IMR-90 (cell line): ENCODE results near the gene SLF2. TPM values are rescaled to one million over a fixed set of nuclear protein-coding genes. Genes with fewer than 3 reads are reported as not detected.

Experiments
- ATAC-seq: fragments of 200-7000 bp; cut with Tn5 transposase; 2 replicates; pipeline ENCODE4 v1.9.1; 2020; ENCODE audit warnings: low read depth, mild to moderate bottlenecking, moderate library complexity
- BruUV-seq: library from RNA; stranded (reverse); fragments of 400-500 nt; replicated peaks from 2 replicates; lab custom pipeline; 2021; lab: Mats Ljungman, UMichigan
- CTCF ChIA-PET: fragments of 300-600 bp; formaldehyde crosslinking; extraction: SDS; loops from one replicate; lab custom pipeline; 2021; ENCODE audit warnings: antibody characterized with exemption; lab: Yijun Ruan, JAX
- POLR2A ChIA-PET: fragments of 300-600 bp; sonication (Branson Sonifier 250); formaldehyde crosslinking; loops from one replicate; lab custom pipeline; 2022; ENCODE audit warnings: antibody characterized with exemption; ENCODE audit not compliant: unreplicated experiment; lab: Charles Lee
- DNase-seq: peaks from one replicate; pipeline ENCODE4 v3.0.0; 2013
- H2AFZ ChIP-seq: replicated peaks from 2 replicates; pipeline ENCODE3; 2013; ENCODE audit warnings: low read length, mild to moderate bottlenecking; ENCODE audit not compliant: poor library complexity
- H2AK5ac ChIP-seq: 2 replicates; pipeline ENCODE4 v1.6.1; 2013; ENCODE audit warnings: low read depth, low read length, inconsistent platforms
- H2AK9ac ChIP-seq: replicated peaks from 2 replicates; pipeline ENCODE3; 2013; ENCODE audit warnings: mild to moderate bottlenecking, low read depth, low read length, moderate library complexity; ENCODE audit not compliant: poor library complexity
- H2BK120ac ChIP-seq: 2 replicates; pipeline ENCODE4 v1.6.1; 2013; ENCODE audit warnings: low read depth, low read length, inconsistent platforms
- H2BK15ac ChIP-seq: 3 replicates; pipeline ENCODE4 v1.6.1; 2013; ENCODE audit warnings: low read depth, low read length, inconsistent platforms
- H2BK20ac ChIP-seq: 2 replicates; pipeline ENCODE4 v1.6.1; 2013; ENCODE audit warnings: low read depth, mild to moderate bottlenecking, inconsistent platforms, low read length, moderate library complexity
- H2BK5ac ChIP-seq: 2 replicates; pipeline ENCODE4 v1.6.1; 2013; ENCODE audit warnings: mild to moderate bottlenecking, low read depth, low read length, inconsistent platforms; ENCODE audit not compliant: poor library complexity, severe bottlenecking
- H3K14ac ChIP-seq: replicated peaks from 2 replicates; pipeline ENCODE4 v1.6.1; 2013; ENCODE audit warnings: low read depth, low read length, inconsistent platforms
- H3K18ac ChIP-seq: 2 replicates; pipeline ENCODE4 v1.6.1; 2013; ENCODE audit warnings: low read depth, low read length, control low read depth
- H3K23ac ChIP-seq: 2 replicates; pipeline ENCODE4 v1.6.1; 2013; ENCODE audit warnings: low read depth, low read length, inconsistent platforms
- H3K27ac ChIP-seq: 2 replicates; pipeline ENCODE4 v1.5.1; 2013; ENCODE audit warnings: mild to moderate bottlenecking, control low read depth, low read length; ENCODE audit not compliant: insufficient read depth
- H3K27me3 ChIP-seq: 2 replicates; pipeline ENCODE4 v1.6.1; 2013; ENCODE audit warnings: low read length; ENCODE audit not compliant: control insufficient read depth, insufficient read depth
- H3K36me3 ChIP-seq: 2 replicates; pipeline ENCODE4 v1.6.1; 2013; ENCODE audit warnings: low read length, mixed read lengths; ENCODE audit not compliant: control insufficient read depth, insufficient read depth
- H3K4ac ChIP-seq: 2 replicates; pipeline ENCODE4 v1.6.1; 2013; ENCODE audit warnings: low read depth, low read length, inconsistent platforms
- H3K4me1 ChIP-seq: 2 replicates; pipeline ENCODE4 v1.6.1; 2013; ENCODE audit warnings: low read length, mixed read lengths; ENCODE audit not compliant: control insufficient read depth, insufficient read depth
- H3K4me2 ChIP-seq: 2 replicates; pipeline ENCODE4 v1.6.1; 2013; ENCODE audit warnings: low read depth, mild to moderate bottlenecking, control low read depth, low read length, moderate library complexity
- H3K4me3 ChIP-seq: 2 replicates; pipeline ENCODE4 v1.5.1; 2013; ENCODE audit warnings: low read depth, mild to moderate bottlenecking, control low read depth, low read length, moderate library complexity; ENCODE audit not compliant: insufficient read depth
- H3K56ac ChIP-seq: 2 replicates; pipeline ENCODE4 v1.6.1; 2013; ENCODE audit warnings: low read length, inconsistent platforms; ENCODE audit not compliant: insufficient read depth; ENCODE audit errors: extremely low read depth
- H3K79me1 ChIP-seq, 2 experiments: 2 replicates each; pipeline ENCODE4 v1.6.1; 2013; ENCODE audit warnings: low read length in 2 of 2, inconsistent platforms in 1 of 2, low read depth in 1 of 2
- H3K9ac ChIP-seq: 2 replicates; pipeline ENCODE4 v1.6.1; 2013; ENCODE audit warnings: low read depth, low read length, control low read depth
- H3K9me1 ChIP-seq: 2 replicates; pipeline ENCODE4 v1.6.1; 2013; ENCODE audit warnings: low read length, inconsistent platforms; ENCODE audit not compliant: insufficient read depth
- H3K9me3 ChIP-seq: 2 replicates; pipeline ENCODE4 v1.6.1; 2013; ENCODE audit warnings: low read length; ENCODE audit not compliant: control insufficient read depth, insufficient read depth
- H4K20me1 ChIP-seq: 2 replicates; pipeline ENCODE4 v1.6.1; 2013; ENCODE audit warnings: low read length, inconsistent platforms; ENCODE audit not compliant: insufficient read depth
- H4K5ac ChIP-seq: 2 replicates; pipeline ENCODE4 v1.6.1; 2013; ENCODE audit warnings: mild to moderate bottlenecking, low read depth, low read length, control low read depth
- H4K8ac ChIP-seq, 2 experiments: 2 replicates each; pipeline ENCODE4 v1.6.1; 2013; ENCODE audit warnings: low read depth in 2 of 2, low read length in 2 of 2, control low read depth in 1 of 2, inconsistent platforms in 1 of 2
- H4K91ac ChIP-seq: 2 replicates; pipeline ENCODE4 v1.6.1; 2013; ENCODE audit warnings: low read depth, low read length, inconsistent platforms; ENCODE audit not compliant: insufficient read depth
- CHD1 ChIP-seq: IDR thresholded peaks from 2 replicates; pipeline ENCODE4 v1.6.1; 2012; ENCODE audit warnings: low read depth, low read length, improper control_type of control experiment
- CTCF ChIP-seq: conservative IDR thresholded peaks from 2 replicates; pipeline ENCODE4 v1.5.1; 2012; ENCODE audit warnings: mild to moderate bottlenecking, low read depth, low read length, improper control_type of control experiment
- ELK1 ChIP-seq: fragments of 150-350 bp; IDR thresholded peaks from 2 replicates; pipeline ENCODE4 v1.6.1; 2016; ENCODE audit warnings: low read depth, mild to moderate bottlenecking, low read length, moderate library complexity, borderline replicate concordance
- MAZ ChIP-seq: IDR thresholded peaks from 2 replicates; pipeline ENCODE4 v1.6.1; 2012; ENCODE audit warnings: low read depth, mild to moderate bottlenecking, low read length, improper control_type of control experiment, moderate library complexity, borderline replicate concordance
- NFE2L2 ChIP-seq: fragments of 150-350 bp; IDR thresholded peaks from 2 replicates; pipeline ENCODE4 v1.6.1; 2016; ENCODE audit warnings: low read depth, mild to moderate bottlenecking, low read length
- RAD21 ChIP-seq: IDR thresholded peaks from 2 replicates; pipeline ENCODE4 v1.6.1; 2012; ENCODE audit warnings: low read length, improper control_type of control experiment
- RCOR1 ChIP-seq: IDR thresholded peaks from 2 replicates; pipeline ENCODE4 v1.6.1; 2012; ENCODE audit warnings: mild to moderate bottlenecking, low read length, improper control_type of control experiment; ENCODE audit not compliant: insufficient replicate concordance
- SMC3 ChIP-seq: fragments of 150-350 bp; IDR thresholded peaks from 2 replicates; pipeline ENCODE4 v1.6.1; 2016; ENCODE audit warnings: low read depth, mild to moderate bottlenecking, antibody characterized with exemption, low read length, moderate library complexity
- WGBS, 2 experiments: methylation state at CpG; one replicate each; pipeline versions ENCODE4 v1.1.5 to v1.1.7; 2013; ENCODE audit warnings: missing lambda C conversion rate in 2 of 2; ENCODE audit not compliant: insufficient read length in 1 of 2; ENCODE audit errors: extremely low coverage in 2 of 2; 5-methylcytosine and 5-hydroxymethylcytosine counted together
- dilution Hi-C: fragments of 300-500 bp; cut with HindIII; formaldehyde crosslinking; loops from one replicate; pipeline ENCODE4 v1.14.3; 2018; ENCODE audit warnings: low sequenced_read_pairs; ENCODE audit not compliant: unreplicated experiment
- in situ Hi-C: fragments of 300-500 bp; cut with MboI; formaldehyde crosslinking; loops from 3 replicates; pipeline ENCODE4 v1.14.3; 2019; ENCODE audit warnings: low sequenced_read_pairs, inconsistent platforms, mixed read lengths
- intact Hi-C: fragments of 100-400 bp; cut with micrococcal nuclease; formaldehyde crosslinking; loops from 2 replicates; pipeline ENCODE4 v1.10.0; 2022
- polyA plus RNA-seq, 3 experiments: library from polyadenylated mRNA; depleted of rRNA; stranded (reverse); fragments of >200 nt; gene quantifications; 2 replicates each; pipeline ENCODE4 v1.2.3, GENCODE V29; 2012; ENCODE audit warnings: low replicate concordance in 1 of 3
- total RNA-seq: library from RNA; depleted of rRNA; stranded (reverse); fragments of >200 nt; gene quantifications from 2 replicates; pipeline ENCODE4 v1.2.3, GENCODE V29; 2012

The SLF2 gene
- total and polyA plus RNA-seq, 2 of the 4 experiments (the other 2 are of a cell fraction): 8.5 to 21.7 TPM

- Histone ChIP-seq H3K14ac (no peak overlapping the region), H3K4me2 (no peak overlapping the region), H3K18ac (no peak overlapping the region), H3K79me1 (0 out of 4 replicates have a peak, but pooled peaks cover 0 to 7% of the 10 kb centered on the region in 2 experiments), H3K9me1 (peaks cover 13% of the 10 kb centered on the region), H3K56ac (no peak overlapping the region), H4K8ac (peak overlapping the region in 1 of 2 experiments; percentile 54; a peak in 1 of 4 replicates), H2BK120ac (peak overlapping the region; percentile 41; the same call in 1 of the 2 replicates), H3K9me3 (no peaks in the 10 kb centered on the region), H3K4ac (peak overlapping the region; percentile 39), H2BK5ac (no peak overlapping the region), H2AK5ac (peak overlapping the region; percentile 94), H3K36me3 (no peaks in the 10 kb centered on the region), H3K23ac (no peak overlapping the region), H3K4me3 (no peak overlapping the region), H2AFZ (peak overlapping the region; percentile 80), H2BK20ac (no peak overlapping the region), H3K4me1 (peaks cover 22% of the 10 kb centered on the region), H3K9ac (no peak overlapping the region), H3K27me3 (no peaks in the 10 kb centered on the region; the same call in 1 of the 2 replicates), H3K27ac (no peak overlapping the region), H2BK15ac (peak overlapping the region; percentile 89; the same call in 1 of the 3 replicates), H4K91ac (no peak overlapping the region), H4K5ac (no peak overlapping the region), H4K20me1 (peaks cover 4% of the 10 kb centered on the region; the same call in 1 of the 2 replicates), H2AK9ac (peak overlapping the region; percentile 92)
- ChIA-PET POLR2A (no interaction called here), CTCF (interaction anchor here (0.5 to 6.8 kb wide), 17 partner anchors 9 to 452 kb away, joined by 3 to 48 read pairs (median 4); partner anchors contain the start of genes KAZALD1, LZTS2, MRPL43 and PDZD7)
- in situ Hi-C loops (no loop called here), intact Hi-C loops (loop anchor here (10.0 kb wide), 1 partner anchor 450 kb away; no protein-coding TSS in a partner anchor), dilution Hi-C loops (no loop called here)
- TF ChIP-seq RAD21 (peak; percentile 88), RCOR1 (no peak), CHD1 (no peak), SMC3 (peak; percentile 81), CTCF (peak; percentile 93), NFE2L2 (no peak), ELK1 (no peak), MAZ (peak; percentile 48; the same call in 1 of the 2 replicates)
- no TSS peak for BruUV-seq
- DNase-seq (peak; percentile 56), ATAC-seq (peak; percentile 58)
- no CpG with 5 or more reads among the region's 11 CpGs for WGBS, 2 experiments
Measured at GRCh38 chr10:101014230-101014884, 101.6 kb downstream of the SLF2 start.
